ENCODE results near the gene ROGDI. TPM values are rescaled to one million over a fixed set of nuclear protein-coding genes. Genes with fewer than 3 reads are reported as not detected.

ROGDI gene
- total and polyA plus RNA-seq, 2 of the 13 experiments (the other 11 are each of a cell fraction or from before 2014, with no cell fraction given) = 19.2 to 42.1 TPM

GRCh38 chr16:4828567-4829321, 26.3 kb upstream of the ROGDI start:
- no peaks in the 10 kb centered on the region for H4K20me1 ChIP-seq (ENCODE audit: insufficient read depth, low read length)
- intact Hi-C loops (cut with micrococcal nuclease; ENCODE audit: unreplicated experiment) (no loop called here), in situ Hi-C loops (cut with HindIII; ENCODE audit: extremely low pct_ligation_motif_present, low pct_unique_long_range_greater_than_20kb) (no loop called here)
- TF ChIP-seq TAF15 (IDR thresholded peaks at IDR 0.05; ENCODE audit: low read depth, low read length, poor library complexity, severe bottlenecking) (no peak), GATAD1 (CRISPR knock-in tag; IDR thresholded peaks at IDR 0.05) (no peak), ZNF660 (CRISPR knock-in tag; IDR thresholded peaks at IDR 0.05; ENCODE audit: borderline replicate concordance, low read depth) (no peak), DNMT3B (CRISPR knock-in tag; conservative IDR thresholded peaks at IDR 0.05) (no peak), PCBP1 (IDR thresholded peaks at IDR 0.05; ENCODE audit: borderline replicate concordance, low read depth, low read length) (no peak), ATF7-NPFF (CRISPR knock-in tag; IDR thresholded peaks at IDR 0.05; ENCODE audit: low read depth) (no peak), MTF1 (CRISPR knock-in tag; IDR thresholded peaks at IDR 0.05) (no peak), ZKSCAN1 (IDR thresholded peaks at IDR 0.05; ENCODE audit: low read length) (no peak), PLSCR1 (CRISPR knock-in tag; IDR thresholded peaks at IDR 0.05; ENCODE audit: borderline replicate concordance) (no peak), GTF2F1 (IDR thresholded peaks at IDR 0.05; ENCODE audit: low read length) (no peak), BRD4 (CRISPR knock-in tag; IDR thresholded peaks at IDR 0.05) (no peak), RBM39 (IDR thresholded peaks at IDR 0.05; ENCODE audit: low read depth, low read length, poor library complexity, severe bottlenecking) (no peak), ZNF777 (CRISPR knock-in tag; IDR thresholded peaks at IDR 0.05) (no peak)
- TF ChIP-seq, protein P1, sequence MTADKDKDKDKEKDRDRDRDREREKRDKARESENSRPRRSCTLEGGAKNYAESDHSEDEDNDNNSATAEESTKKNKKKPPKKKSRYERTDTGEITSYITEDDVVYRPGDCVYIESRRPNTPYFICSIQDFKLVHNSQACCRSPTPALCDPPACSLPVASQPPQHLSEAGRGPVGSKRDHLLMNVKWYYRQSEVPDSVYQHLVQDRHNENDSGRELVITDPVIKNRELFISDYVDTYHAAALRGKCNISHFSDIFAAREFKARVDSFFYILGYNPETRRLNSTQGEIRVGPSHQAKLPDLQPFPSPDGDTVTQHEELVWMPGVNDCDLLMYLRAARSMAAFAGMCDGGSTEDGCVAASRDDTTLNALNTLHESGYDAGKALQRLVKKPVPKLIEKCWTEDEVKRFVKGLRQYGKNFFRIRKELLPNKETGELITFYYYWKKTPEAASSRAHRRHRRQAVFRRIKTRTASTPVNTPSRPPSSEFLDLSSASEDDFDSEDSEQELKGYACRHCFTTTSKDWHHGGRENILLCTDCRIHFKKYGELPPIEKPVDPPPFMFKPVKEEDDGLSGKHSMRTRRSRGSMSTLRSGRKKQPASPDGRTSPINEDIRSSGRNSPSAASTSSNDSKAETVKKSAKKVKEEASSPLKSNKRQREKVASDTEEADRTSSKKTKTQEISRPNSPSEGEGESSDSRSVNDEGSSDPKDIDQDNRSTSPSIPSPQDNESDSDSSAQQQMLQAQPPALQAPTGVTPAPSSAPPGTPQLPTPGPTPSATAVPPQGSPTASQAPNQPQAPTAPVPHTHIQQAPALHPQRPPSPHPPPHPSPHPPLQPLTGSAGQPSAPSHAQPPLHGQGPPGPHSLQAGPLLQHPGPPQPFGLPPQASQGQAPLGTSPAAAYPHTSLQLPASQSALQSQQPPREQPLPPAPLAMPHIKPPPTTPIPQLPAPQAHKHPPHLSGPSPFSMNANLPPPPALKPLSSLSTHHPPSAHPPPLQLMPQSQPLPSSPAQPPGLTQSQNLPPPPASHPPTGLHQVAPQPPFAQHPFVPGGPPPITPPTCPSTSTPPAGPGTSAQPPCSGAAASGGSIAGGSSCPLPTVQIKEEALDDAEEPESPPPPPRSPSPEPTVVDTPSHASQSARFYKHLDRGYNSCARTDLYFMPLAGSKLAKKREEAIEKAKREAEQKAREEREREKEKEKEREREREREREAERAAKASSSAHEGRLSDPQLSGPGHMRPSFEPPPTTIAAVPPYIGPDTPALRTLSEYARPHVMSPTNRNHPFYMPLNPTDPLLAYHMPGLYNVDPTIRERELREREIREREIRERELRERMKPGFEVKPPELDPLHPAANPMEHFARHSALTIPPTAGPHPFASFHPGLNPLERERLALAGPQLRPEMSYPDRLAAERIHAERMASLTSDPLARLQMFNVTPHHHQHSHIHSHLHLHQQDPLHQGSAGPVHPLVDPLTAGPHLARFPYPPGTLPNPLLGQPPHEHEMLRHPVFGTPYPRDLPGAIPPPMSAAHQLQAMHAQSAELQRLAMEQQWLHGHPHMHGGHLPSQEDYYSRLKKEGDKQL (CRISPR knock-in tag; IDR thresholded peaks at IDR 0.05; ENCODE audit: low read depth) = no peak
- TF ChIP-seq, protein P2, sequence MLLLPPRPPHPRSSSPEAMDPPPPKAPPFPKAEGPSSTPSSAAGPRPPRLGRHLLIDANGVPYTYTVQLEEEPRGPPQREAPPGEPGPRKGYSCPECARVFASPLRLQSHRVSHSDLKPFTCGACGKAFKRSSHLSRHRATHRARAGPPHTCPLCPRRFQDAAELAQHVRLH (CRISPR knock-in tag; IDR thresholded peaks at IDR 0.05; ENCODE audit: borderline replicate concordance, low read depth) = no peak
- DNase-seq (ENCODE audit: low spot score) = no peak
- CTCF ChIA-PET (ENCODE audit: low intra/inter-chr PET ratio, low total read pairs) = no interaction called here
- no peaks in the 10 kb centered on the region for H3K27me3 ChIP-seq (ENCODE audit: control insufficient read depth in 1 of 2, insufficient read depth in 2 of 2, low read length in 2 of 2)
- H3K36me3 ChIP-seq (replicated peaks in 1 of 2; ENCODE audit: control insufficient read depth in 1 of 2, insufficient read depth in 2 of 2, low read length in 2 of 2) = peaks cover 39 to 88% of the 10 kb centered on the region in 2 experiments
- H3K4me1 ChIP-seq (ENCODE audit: insufficient read depth, low read length) = no peaks in the 10 kb centered on the region
- H2AFZ ChIP-seq (ENCODE audit: low read length) = no peak overlapping the region
- no peak overlapping the region for H3K27ac ChIP-seq (ENCODE audit: extremely low read length, insufficient read depth, low read length)
- no peak for ATAC-seq
- H3K79me2 ChIP-seq (ENCODE audit: insufficient read depth, low read length) = no peaks in the 10 kb centered on the region
- H3K4me3 ChIP-seq (replicated peaks in 1 of 3; ENCODE audit: insufficient read depth in 1 of 3, low read depth in 2 of 3, low read length in 3 of 3) = no peak overlapping the region
- 92% methylated on average over 10 of the region's 11 CpGs for WGBS (ENCODE audit: low lambda C conversion rate)
- H3K9me3 ChIP-seq (ENCODE audit: low read length) = no peaks in the 10 kb centered on the region
- no TSS peak for BruUV-seq (replicated peaks)
- H3K9ac ChIP-seq (ENCODE audit: insufficient read depth, low read depth, low read length) = no peak overlapping the region
- FAIRE-seq = no peak
- no peak overlapping the region for H3K4me2 ChIP-seq (ENCODE audit: low read depth, low read length)
- POLR2A ChIA-PET = no interaction called here
